ENCODE measurements around the gene HSD17B3. TPM values are rescaled to one million over a fixed set of nuclear protein-coding genes. Genes with fewer than 3 reads are reported as not detected.

The HSD17B3 gene
- total and polyA plus RNA-seq, 2 donors (not counting 3 experiments of a cell fraction or from before 2014, with no cell fraction given) = 0.46 TPM; not detected in 1

GRCh38 chr9:96294159-96294545 is 7.8 kb downstream of the HSD17B3 start:
- intact Hi-C loops (cut with micrococcal nuclease) = no loop called here
- no peak for FAIRE-seq
- POLR2A ChIA-PET = no interaction called here

More at GRCh38 chr9:96294159-96294545, 7.8 kb downstream of the HSD17B3 start:
- Histone ChIP-seq H3K9me3 (replicated peaks; ENCODE audit: control insufficient read depth, insufficient read depth, low read length) (no peaks in the 10 kb centered on the region), H3K4me3 (replicated peaks in 1 of 3; ENCODE audit: insufficient read depth in 1 of 3, low read depth in 1 of 3, low read length in 3 of 3) (no peak overlapping the region), H4K20me1 (replicated peaks; ENCODE audit: control insufficient read depth, extremely low read depth, insufficient read depth, low read length) (no peaks in the 10 kb centered on the region), H3K4me1 (ENCODE audit: control insufficient read depth, extremely low read depth, insufficient read depth, low read length) (peaks cover 3% of the 10 kb centered on the region), H3K4me2 (ENCODE audit: insufficient read depth, low read length) (no peak overlapping the region), H3K9me1 (replicated peaks; ENCODE audit: control insufficient read depth, extremely low read depth, insufficient read depth, low read length) (no peaks in the 10 kb centered on the region), H3K79me2 (ENCODE audit: control insufficient read depth, insufficient read depth, low read length) (no peaks in the 10 kb centered on the region), H3K27ac (ENCODE audit: insufficient read depth, low read depth, low read length) (no peak overlapping the region), H3K36me3 (ENCODE audit: control insufficient read depth in 2 of 2, extremely low read depth in 1 of 2, insufficient read depth in 2 of 2, low read length in 2 of 2) (no peaks in the 10 kb centered on the region), H3K9ac (replicated peaks; ENCODE audit: extremely low read depth, insufficient read depth, low read length) (no peak overlapping the region), H2AFZ (ENCODE audit: low read depth, low read length) (no peak overlapping the region), H3K27me3 (ENCODE audit: control insufficient read depth in 2 of 2, insufficient read depth in 2 of 2, low read length in 2 of 2) (no peaks in the 10 kb centered on the region)
- dilution Hi-C loops (cut with MboI; ENCODE audit: extremely low pct_ligation_motif_present, low sequenced_read_pairs) = no loop called here
- CTCF ChIA-PET = interaction anchor here (0.6 to 1.8 kb wide), 4 partner anchors 11 to 1029 kb away, joined by 3 to 5 read pairs (median 4); no protein-coding TSS in a partner anchor
- TF ChIP-seq JUN (IDR thresholded peaks at IDR 0.05; ENCODE audit: borderline replicate concordance, insufficient read depth, insufficient read length, low read depth) (no peak), POLR2A (IDR thresholded peaks at IDR 0.05; ENCODE audit: low read depth, low read length) (no peak), CTCF (IDR thresholded peaks at IDR 0.05; ENCODE audit: extremely low read depth in 1 of 2, insufficient read depth in 1 of 2, low read depth in 1 of 2, low read length in 2 of 2) (no peak), FOS (IDR thresholded peaks at IDR 0.05; ENCODE audit: borderline replicate concordance, insufficient read depth, low read length) (no peak), GATA2 (IDR thresholded peaks at IDR 0.05; ENCODE audit: insufficient read depth, insufficient read length, low read depth, low read length) (no peak), MYC (IDR thresholded peaks at IDR 0.05; ENCODE audit: low read depth, low read length) (no peak), POLR2AphosphoS5 (IDR thresholded peaks at IDR 0.05; ENCODE audit: insufficient read depth, low read depth, low read length) (no peak), EZH2 (IDR thresholded peaks at IDR 0.05; ENCODE audit: borderline replicate concordance, low read depth, low read length, severe bottlenecking) (no peak)
- TF ChIP-seq, protein P1, sequence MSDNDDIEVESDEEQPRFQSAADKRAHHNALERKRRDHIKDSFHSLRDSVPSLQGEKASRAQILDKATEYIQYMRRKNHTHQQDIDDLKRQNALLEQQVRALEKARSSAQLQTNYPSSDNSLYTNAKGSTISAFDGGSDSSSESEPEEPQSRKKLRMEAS (IDR thresholded peaks at IDR 0.05; ENCODE audit: insufficient read depth, insufficient read length) = no peak
- DNase-seq (ENCODE audit: low read depth, low spot score) = no peak
- BruUV-seq (replicated peaks) = no TSS peak

Measured in endothelial cell of umbilical vein (primary cell).